IMR-90 (cell line): Measurements from ENCODE around the gene SPATS2L. TPM values are rescaled to one million over a fixed set of nuclear protein-coding genes. Genes with fewer than 3 reads are reported as not detected.

Experiments used
- ATAC-seq: fragments of 200-7000 bp; cut with Tn5 transposase; 2 replicates; pipeline ENCODE4 v1.9.1; 2020; ENCODE audit warnings: low read depth, mild to moderate bottlenecking, moderate library complexity
- BruUV-seq: library from RNA; stranded (reverse); fragments of 400-500 nt; replicated peaks from 2 replicates; lab custom pipeline; 2021; lab: Mats Ljungman, UMichigan
- CTCF ChIA-PET: fragments of 300-600 bp; formaldehyde crosslinking; extraction: SDS; loops from one replicate; lab custom pipeline; 2021; ENCODE audit warnings: antibody characterized with exemption; lab: Yijun Ruan, JAX
- POLR2A ChIA-PET: fragments of 300-600 bp; sonication (Branson Sonifier 250); formaldehyde crosslinking; loops from one replicate; lab custom pipeline; 2022; ENCODE audit warnings: antibody characterized with exemption; ENCODE audit not compliant: unreplicated experiment; lab: Charles Lee
- DNase-seq: peaks from one replicate; pipeline ENCODE4 v3.0.0; 2013
- H2AFZ ChIP-seq: replicated peaks from 2 replicates; pipeline ENCODE3; 2013; ENCODE audit warnings: low read length, mild to moderate bottlenecking; ENCODE audit not compliant: poor library complexity
- H2AK5ac ChIP-seq: 2 replicates; pipeline ENCODE4 v1.6.1; 2013; ENCODE audit warnings: low read depth, low read length, inconsistent platforms
- H2AK9ac ChIP-seq: replicated peaks from 2 replicates; pipeline ENCODE3; 2013; ENCODE audit warnings: mild to moderate bottlenecking, low read depth, low read length, moderate library complexity; ENCODE audit not compliant: poor library complexity
- H2BK120ac ChIP-seq: 2 replicates; pipeline ENCODE4 v1.6.1; 2013; ENCODE audit warnings: low read depth, low read length, inconsistent platforms
- H2BK15ac ChIP-seq: 3 replicates; pipeline ENCODE4 v1.6.1; 2013; ENCODE audit warnings: low read depth, low read length, inconsistent platforms
- H2BK20ac ChIP-seq: 2 replicates; pipeline ENCODE4 v1.6.1; 2013; ENCODE audit warnings: low read depth, mild to moderate bottlenecking, inconsistent platforms, low read length, moderate library complexity
- H2BK5ac ChIP-seq: 2 replicates; pipeline ENCODE4 v1.6.1; 2013; ENCODE audit warnings: mild to moderate bottlenecking, low read depth, low read length, inconsistent platforms; ENCODE audit not compliant: poor library complexity, severe bottlenecking
- H3K14ac ChIP-seq: replicated peaks from 2 replicates; pipeline ENCODE4 v1.6.1; 2013; ENCODE audit warnings: low read depth, low read length, inconsistent platforms
- H3K18ac ChIP-seq: 2 replicates; pipeline ENCODE4 v1.6.1; 2013; ENCODE audit warnings: low read depth, low read length, control low read depth
- H3K23ac ChIP-seq: 2 replicates; pipeline ENCODE4 v1.6.1; 2013; ENCODE audit warnings: low read depth, low read length, inconsistent platforms
- H3K27ac ChIP-seq: 2 replicates; pipeline ENCODE4 v1.5.1; 2013; ENCODE audit warnings: mild to moderate bottlenecking, control low read depth, low read length; ENCODE audit not compliant: insufficient read depth
- H3K27me3 ChIP-seq: 2 replicates; pipeline ENCODE4 v1.6.1; 2013; ENCODE audit warnings: low read length; ENCODE audit not compliant: control insufficient read depth, insufficient read depth
- H3K36me3 ChIP-seq: 2 replicates; pipeline ENCODE4 v1.6.1; 2013; ENCODE audit warnings: low read length, mixed read lengths; ENCODE audit not compliant: control insufficient read depth, insufficient read depth
- H3K4ac ChIP-seq: 2 replicates; pipeline ENCODE4 v1.6.1; 2013; ENCODE audit warnings: low read depth, low read length, inconsistent platforms
- H3K4me1 ChIP-seq: 2 replicates; pipeline ENCODE4 v1.6.1; 2013; ENCODE audit warnings: low read length, mixed read lengths; ENCODE audit not compliant: control insufficient read depth, insufficient read depth
- H3K4me2 ChIP-seq: 2 replicates; pipeline ENCODE4 v1.6.1; 2013; ENCODE audit warnings: low read depth, mild to moderate bottlenecking, control low read depth, low read length, moderate library complexity
- H3K4me3 ChIP-seq: 2 replicates; pipeline ENCODE4 v1.5.1; 2013; ENCODE audit warnings: low read depth, mild to moderate bottlenecking, control low read depth, low read length, moderate library complexity; ENCODE audit not compliant: insufficient read depth
- H3K56ac ChIP-seq: 2 replicates; pipeline ENCODE4 v1.6.1; 2013; ENCODE audit warnings: low read length, inconsistent platforms; ENCODE audit not compliant: insufficient read depth; ENCODE audit errors: extremely low read depth
- H3K79me1 ChIP-seq, 2 experiments: 2 replicates each; pipeline ENCODE4 v1.6.1; 2013; ENCODE audit warnings: low read length in 2 of 2, inconsistent platforms in 1 of 2, low read depth in 1 of 2
- H3K9ac ChIP-seq: 2 replicates; pipeline ENCODE4 v1.6.1; 2013; ENCODE audit warnings: low read depth, low read length, control low read depth
- H3K9me1 ChIP-seq: 2 replicates; pipeline ENCODE4 v1.6.1; 2013; ENCODE audit warnings: low read length, inconsistent platforms; ENCODE audit not compliant: insufficient read depth
- H3K9me3 ChIP-seq: 2 replicates; pipeline ENCODE4 v1.6.1; 2013; ENCODE audit warnings: low read length; ENCODE audit not compliant: control insufficient read depth, insufficient read depth
- H4K20me1 ChIP-seq: 2 replicates; pipeline ENCODE4 v1.6.1; 2013; ENCODE audit warnings: low read length, inconsistent platforms; ENCODE audit not compliant: insufficient read depth
- H4K5ac ChIP-seq: 2 replicates; pipeline ENCODE4 v1.6.1; 2013; ENCODE audit warnings: mild to moderate bottlenecking, low read depth, low read length, control low read depth
- H4K8ac ChIP-seq, 2 experiments: 2 replicates each; pipeline ENCODE4 v1.6.1; 2013; ENCODE audit warnings: low read depth in 2 of 2, low read length in 2 of 2, control low read depth in 1 of 2, inconsistent platforms in 1 of 2
- H4K91ac ChIP-seq: 2 replicates; pipeline ENCODE4 v1.6.1; 2013; ENCODE audit warnings: low read depth, low read length, inconsistent platforms; ENCODE audit not compliant: insufficient read depth
- BHLHE40 ChIP-seq: fragments of 150-350 bp; IDR thresholded peaks from 2 replicates; pipeline ENCODE4 v1.6.1; 2016; ENCODE audit warnings: mild to moderate bottlenecking, low read depth, low read length
- CTCF ChIP-seq: conservative IDR thresholded peaks from 2 replicates; pipeline ENCODE4 v1.5.1; 2012; ENCODE audit warnings: mild to moderate bottlenecking, low read depth, low read length, improper control_type of control experiment
- MAFK ChIP-seq: IDR thresholded peaks from 2 replicates; pipeline ENCODE4 v1.6.1; 2012; ENCODE audit warnings: low read depth, low read length, improper control_type of control experiment
- MAZ ChIP-seq: IDR thresholded peaks from 2 replicates; pipeline ENCODE4 v1.6.1; 2012; ENCODE audit warnings: low read depth, mild to moderate bottlenecking, low read length, improper control_type of control experiment, moderate library complexity, borderline replicate concordance
- NFE2L2 ChIP-seq: fragments of 150-350 bp; IDR thresholded peaks from 2 replicates; pipeline ENCODE4 v1.6.1; 2016; ENCODE audit warnings: low read depth, mild to moderate bottlenecking, low read length
- POLR2A ChIP-seq: IDR thresholded peaks from 2 replicates; pipeline ENCODE4 v1.6.1; 2012; ENCODE audit warnings: mild to moderate bottlenecking, low read depth, low read length
- RAD21 ChIP-seq: IDR thresholded peaks from 2 replicates; pipeline ENCODE4 v1.6.1; 2012; ENCODE audit warnings: low read length, improper control_type of control experiment
- RFX5 ChIP-seq: IDR thresholded peaks from 2 replicates; pipeline ENCODE4 v1.8.0; 2012; ENCODE audit warnings: low read depth, mild to moderate bottlenecking, low read length, moderate library complexity
- SMC3 ChIP-seq: fragments of 150-350 bp; IDR thresholded peaks from 2 replicates; pipeline ENCODE4 v1.6.1; 2016; ENCODE audit warnings: low read depth, mild to moderate bottlenecking, antibody characterized with exemption, low read length, moderate library complexity
- WGBS, 2 experiments: methylation state at CpG; one replicate each; pipeline versions ENCODE4 v1.1.5 to v1.1.7; 2013; ENCODE audit warnings: missing lambda C conversion rate in 2 of 2; ENCODE audit not compliant: insufficient read length in 1 of 2; ENCODE audit errors: extremely low coverage in 2 of 2; 5-methylcytosine and 5-hydroxymethylcytosine counted together
- dilution Hi-C: fragments of 300-500 bp; cut with HindIII; formaldehyde crosslinking; loops from one replicate; pipeline ENCODE4 v1.14.3; 2018; ENCODE audit warnings: low sequenced_read_pairs; ENCODE audit not compliant: unreplicated experiment
- in situ Hi-C: fragments of 300-500 bp; cut with MboI; formaldehyde crosslinking; loops from 3 replicates; pipeline ENCODE4 v1.14.3; 2019; ENCODE audit warnings: low sequenced_read_pairs, inconsistent platforms, mixed read lengths
- intact Hi-C: fragments of 100-400 bp; cut with micrococcal nuclease; formaldehyde crosslinking; loops from 2 replicates; pipeline ENCODE4 v1.10.0; 2022
- polyA plus RNA-seq, 3 experiments: library from polyadenylated mRNA; depleted of rRNA; stranded (reverse); fragments of >200 nt; gene quantifications; 2 replicates each; pipeline ENCODE4 v1.2.3, GENCODE V29; 2012; ENCODE audit warnings: low replicate concordance in 1 of 3
- total RNA-seq: library from RNA; depleted of rRNA; stranded (reverse); fragments of >200 nt; gene quantifications from 2 replicates; pipeline ENCODE4 v1.2.3, GENCODE V29; 2012
- TF ChIP-seq, protein P1 (sequence below): fragments of 150-350 bp; IDR thresholded peaks from 2 replicates; pipeline ENCODE4 v1.6.1; 2017; ENCODE audit warnings: mild to moderate bottlenecking, antibody characterized with exemption, low read length, low read depth
- TF ChIP-seq, protein P2 (sequence below): fragments of 150-350 bp; IDR thresholded peaks from 2 replicates; pipeline ENCODE4 v1.6.1; 2016; ENCODE audit warnings: low read depth, mild to moderate bottlenecking, low read length, moderate library complexity, borderline replicate concordance

Gene SPATS2L
- total and polyA plus RNA-seq, 2 of the 4 experiments (the other 2 are of a cell fraction) = 118 to 155 TPM

DNA sequence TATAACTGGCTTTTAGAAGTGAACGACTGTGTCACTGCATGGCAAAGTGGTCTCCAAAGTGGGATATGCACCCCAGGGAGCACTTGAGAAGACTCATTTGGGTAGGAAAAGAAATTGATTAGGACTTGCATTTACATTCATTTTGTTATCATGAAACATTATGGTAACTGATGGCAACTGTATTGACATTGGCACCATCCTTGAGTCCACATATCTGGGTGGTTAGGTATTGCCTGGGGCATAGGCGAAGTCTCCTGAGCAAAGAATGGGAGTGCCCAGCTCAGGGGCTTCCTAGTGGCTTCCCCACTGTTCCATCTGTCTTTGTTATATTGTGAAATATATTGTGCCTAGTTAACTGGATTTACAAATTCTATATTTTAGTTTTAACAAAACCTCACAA is 29.2 kb downstream of the SPATS2L start:
- no peaks in the 10 kb centered on the region for H3K9me3 ChIP-seq
- peaks cover 16% of the 10 kb centered on the region for H3K36me3 ChIP-seq
- BruUV-seq = no TSS peak
- POLR2A ChIA-PET = no interaction called here
- H3K4ac ChIP-seq = no peak overlapping the region
- no peak overlapping the region for H3K14ac ChIP-seq
- DNase-seq = no peak
- ATAC-seq = no peak
- H3K79me1 ChIP-seq = peaks cover 39 to 53% of the 10 kb centered on the region in 2 experiments
- H3K27me3 ChIP-seq = no peaks in the 10 kb centered on the region
- H2AFZ ChIP-seq = no peak overlapping the region
- TF ChIP-seq SMC3 = no peak
- no peak for TF ChIP-seq POLR2A
- no peak for TF ChIP-seq CTCF
- TF ChIP-seq MAFK = no peak
- no peak for TF ChIP-seq RFX5
- TF ChIP-seq BHLHE40 = no peak
- TF ChIP-seq, protein P1, sequence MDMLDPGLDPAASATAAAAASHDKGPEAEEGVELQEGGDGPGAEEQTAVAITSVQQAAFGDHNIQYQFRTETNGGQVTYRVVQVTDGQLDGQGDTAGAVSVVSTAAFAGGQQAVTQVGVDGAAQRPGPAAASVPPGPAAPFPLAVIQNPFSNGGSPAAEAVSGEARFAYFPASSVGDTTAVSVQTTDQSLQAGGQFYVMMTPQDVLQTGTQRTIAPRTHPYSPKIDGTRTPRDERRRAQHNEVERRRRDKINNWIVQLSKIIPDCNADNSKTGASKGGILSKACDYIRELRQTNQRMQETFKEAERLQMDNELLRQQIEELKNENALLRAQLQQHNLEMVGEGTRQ = no peak
- TF ChIP-seq RAD21 = no peak
- TF ChIP-seq MAZ = no peak
- no peak for TF ChIP-seq NFE2L2
- TF ChIP-seq, protein P2, sequence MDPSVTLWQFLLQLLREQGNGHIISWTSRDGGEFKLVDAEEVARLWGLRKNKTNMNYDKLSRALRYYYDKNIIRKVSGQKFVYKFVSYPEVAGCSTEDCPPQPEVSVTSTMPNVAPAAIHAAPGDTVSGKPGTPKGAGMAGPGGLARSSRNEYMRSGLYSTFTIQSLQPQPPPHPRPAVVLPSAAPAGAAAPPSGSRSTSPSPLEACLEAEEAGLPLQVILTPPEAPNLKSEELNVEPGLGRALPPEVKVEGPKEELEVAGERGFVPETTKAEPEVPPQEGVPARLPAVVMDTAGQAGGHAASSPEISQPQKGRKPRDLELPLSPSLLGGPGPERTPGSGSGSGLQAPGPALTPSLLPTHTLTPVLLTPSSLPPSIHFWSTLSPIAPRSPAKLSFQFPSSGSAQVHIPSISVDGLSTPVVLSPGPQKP = no peak
- H2BK15ac ChIP-seq = no peak overlapping the region
- no CpG with 5 or more reads among the region's 2 CpGs for WGBS, 2 experiments
- H3K18ac ChIP-seq = no peak overlapping the region
- no peak overlapping the region for H4K8ac ChIP-seq
- in situ Hi-C loops (no loop called here), dilution Hi-C loops (no loop called here), intact Hi-C loops (no loop called here)
- H2BK120ac ChIP-seq = no peak overlapping the region
- no peak overlapping the region for H3K4me3 ChIP-seq
- peaks cover 26% of the 10 kb centered on the region for H4K20me1 ChIP-seq
- H2AK5ac ChIP-seq = no peak overlapping the region
- H3K27ac ChIP-seq = no peak overlapping the region
- H3K9ac ChIP-seq = no peak overlapping the region
- CTCF ChIA-PET = no interaction called here
- no peak overlapping the region for H2BK20ac ChIP-seq
- no peak overlapping the region for H3K56ac ChIP-seq
- H3K4me1 ChIP-seq = peaks cover 10% of the 10 kb centered on the region
- H3K4me2 ChIP-seq = no peak overlapping the region
- peaks cover 12% of the 10 kb centered on the region; the same call in 1 of the 2 replicates for H3K9me1 ChIP-seq
- no peak overlapping the region for H3K23ac ChIP-seq
- no peak overlapping the region for H2AK9ac ChIP-seq
- H4K5ac ChIP-seq = no peak overlapping the region
- no peak overlapping the region for H2BK5ac ChIP-seq
- H4K91ac ChIP-seq = no peak overlapping the region
